ENCODE results near the gene DCTN4. TPM values are rescaled to one million over a fixed set of nuclear protein-coding genes. Genes with fewer than 3 reads are reported as not detected.

Gene DCTN4
- total and polyA plus RNA-seq, 9 of the 15 experiments (the other 6 are each of a cell fraction or from before 2014, with no cell fraction given) = 20.4 to 64.9 (median 49.9) TPM

DNA sequence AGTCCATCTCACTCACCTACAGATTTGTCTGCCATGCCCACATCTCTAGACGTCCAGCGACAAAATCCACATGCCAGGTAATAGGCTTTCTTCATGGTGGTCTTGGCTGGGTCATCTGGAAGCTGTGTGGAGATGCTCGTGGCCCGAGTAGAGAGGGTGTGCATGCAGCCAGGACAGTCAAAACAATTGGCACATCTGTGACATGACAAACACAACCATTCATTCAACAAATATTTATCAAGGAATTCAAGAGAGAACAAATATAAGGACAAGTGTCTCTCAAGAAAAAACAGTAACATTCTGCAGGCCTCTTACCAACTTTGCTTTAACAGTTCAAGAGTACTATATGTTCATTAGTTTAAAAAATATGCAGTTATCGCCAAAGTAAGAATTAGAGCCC lies 5.4 kb downstream of the DCTN4 start:
- no peak overlapping the region for H2AFZ ChIP-seq (ENCODE audit: low read depth, low read length)
- H3K9me1 ChIP-seq (ENCODE audit: control insufficient read depth, insufficient read depth, low read length) = no peaks in the 10 kb centered on the region
- no peak for ATAC-seq
- H3K36me3 ChIP-seq (ENCODE audit: control insufficient read depth, insufficient read depth, low read length) = peaks cover 73% of the 10 kb centered on the region
- ChIA-PET POLR2A (no interaction called here), CTCF (ENCODE audit: low intra/inter-chr PET ratio) (no interaction called here)
- H3K4me3 ChIP-seq = no peak overlapping the region
- no TSS peak for BruUV-seq (replicated peaks)
- peaks cover 0 to 7% of the 10 kb centered on the region in 2 experiments; a peak in 2 of 5 replicates for H3K4me1 ChIP-seq (replicated peaks in 1 of 2; ENCODE audit: control insufficient read depth in 2 of 2, insufficient read depth in 2 of 2, low read length in 2 of 2)
- H3K9me3 ChIP-seq (replicated peaks; ENCODE audit: control insufficient read depth, insufficient read depth, low read depth, low read length) = no peaks in the 10 kb centered on the region
- no peaks in the 10 kb centered on the region for H3K27me3 ChIP-seq (ENCODE audit: control insufficient read depth in 2 of 2, insufficient read depth in 2 of 2, low read length in 2 of 2)
- H3K27ac ChIP-seq (ENCODE audit: extremely low read depth, low read depth, low read length) = no peak overlapping the region
- in situ Hi-C loops (cut with MboI) (no loop called here), intact Hi-C loops (cut with micrococcal nuclease) (no loop called here)
- FAIRE-seq = no peak
- H4K20me1 ChIP-seq (replicated peaks; ENCODE audit: control insufficient read depth, insufficient read depth, low read length) = no peaks in the 10 kb centered on the region
- WGBS (ENCODE audit: insufficient coverage, low coverage, missing lambda C conversion rate) = 96% methylated on average over 5 of the region's 5 CpGs
- H3K79me2 ChIP-seq (ENCODE audit: control insufficient read depth, insufficient read depth, low read length) = peaks cover 84% of the 10 kb centered on the region
- H3K4me2 ChIP-seq (ENCODE audit: insufficient read depth, low read length) = no peak overlapping the region
- no peak overlapping the region for H3K9ac ChIP-seq (ENCODE audit: insufficient read depth in 1 of 2, low read depth in 2 of 2, low read length in 2 of 2)
- no peak for DNase-seq (ENCODE audit: extremely low read depth in 1 of 4, low spot score in 3 of 4)
- TF ChIP-seq, protein P1, sequence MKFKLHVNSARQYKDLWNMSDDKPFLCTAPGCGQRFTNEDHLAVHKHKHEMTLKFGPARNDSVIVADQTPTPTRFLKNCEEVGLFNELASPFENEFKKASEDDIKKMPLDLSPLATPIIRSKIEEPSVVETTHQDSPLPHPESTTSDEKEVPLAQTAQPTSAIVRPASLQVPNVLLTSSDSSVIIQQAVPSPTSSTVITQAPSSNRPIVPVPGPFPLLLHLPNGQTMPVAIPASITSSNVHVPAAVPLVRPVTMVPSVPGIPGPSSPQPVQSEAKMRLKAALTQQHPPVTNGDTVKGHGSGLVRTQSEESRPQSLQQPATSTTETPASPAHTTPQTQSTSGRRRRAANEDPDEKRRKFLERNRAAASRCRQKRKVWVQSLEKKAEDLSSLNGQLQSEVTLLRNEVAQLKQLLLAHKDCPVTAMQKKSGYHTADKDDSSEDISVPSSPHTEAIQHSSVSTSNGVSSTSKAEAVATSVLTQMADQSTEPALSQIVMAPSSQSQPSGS (CRISPR knock-in tag; IDR thresholded peaks at IDR 0.05) = no peak
- TF ChIP-seq, protein P2, sequence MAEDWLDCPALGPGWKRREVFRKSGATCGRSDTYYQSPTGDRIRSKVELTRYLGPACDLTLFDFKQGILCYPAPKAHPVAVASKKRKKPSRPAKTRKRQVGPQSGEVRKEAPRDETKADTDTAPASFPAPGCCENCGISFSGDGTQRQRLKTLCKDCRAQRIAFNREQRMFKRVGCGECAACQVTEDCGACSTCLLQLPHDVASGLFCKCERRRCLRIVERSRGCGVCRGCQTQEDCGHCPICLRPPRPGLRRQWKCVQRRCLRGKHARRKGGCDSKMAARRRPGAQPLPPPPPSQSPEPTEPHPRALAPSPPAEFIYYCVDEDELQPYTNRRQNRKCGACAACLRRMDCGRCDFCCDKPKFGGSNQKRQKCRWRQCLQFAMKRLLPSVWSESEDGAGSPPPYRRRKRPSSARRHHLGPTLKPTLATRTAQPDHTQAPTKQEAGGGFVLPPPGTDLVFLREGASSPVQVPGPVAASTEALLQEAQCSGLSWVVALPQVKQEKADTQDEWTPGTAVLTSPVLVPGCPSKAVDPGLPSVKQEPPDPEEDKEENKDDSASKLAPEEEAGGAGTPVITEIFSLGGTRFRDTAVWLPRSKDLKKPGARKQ (CRISPR knock-in tag; IDR thresholded peaks at IDR 0.05) = no peak
- TF ChIP-seq ZBTB26 (CRISPR knock-in tag; IDR thresholded peaks at IDR 0.05) (no peak), PREB (CRISPR knock-in tag; IDR thresholded peaks at IDR 0.05) (no peak), NCOA1 (IDR thresholded peaks at IDR 0.05; ENCODE audit: low read depth) (no peak), ETV1 (tag; conservative IDR thresholded peaks at IDR 0.05; ENCODE audit: low read depth) (no peak), PCBP2 (IDR thresholded peaks at IDR 0.05; ENCODE audit: low read depth, low read length, poor library complexity, severe bottlenecking) (no peak), FOXK1 (CRISPR knock-in tag; IDR thresholded peaks at IDR 0.05; ENCODE audit: borderline replicate concordance) (no peak), HMGXB4 (CRISPR knock-in tag; IDR thresholded peaks at IDR 0.05) (no peak), BMI1 (IDR thresholded peaks at IDR 0.05; ENCODE audit: low read length) (no peak), ZNF436 (CRISPR knock-in tag; IDR thresholded peaks at IDR 0.05) (no peak), ZNF316 (IDR thresholded peaks at IDR 0.05) (no peak)
- TF ChIP-seq, protein P3, sequence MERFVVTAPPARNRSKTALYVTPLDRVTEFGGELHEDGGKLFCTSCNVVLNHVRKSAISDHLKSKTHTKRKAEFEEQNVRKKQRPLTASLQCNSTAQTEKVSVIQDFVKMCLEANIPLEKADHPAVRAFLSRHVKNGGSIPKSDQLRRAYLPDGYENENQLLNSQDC (CRISPR knock-in tag; IDR thresholded peaks at IDR 0.05) = no peak
